IMR-90 (cell line): ENCODE data around the gene BRAP. TPM values are rescaled to one million over a fixed set of nuclear protein-coding genes. Genes with fewer than 3 reads are reported as not detected.
A peak's percentile ranks its signal among the peaks of the same experiment; 100 is the strongest.

Experiments
- ATAC-seq: fragments of 200-7000 bp; cut with Tn5 transposase; 2 replicates; pipeline ENCODE4 v1.9.1; 2020; ENCODE audit warnings: low read depth, mild to moderate bottlenecking, moderate library complexity
- BruUV-seq: library from RNA; stranded (reverse); fragments of 400-500 nt; replicated peaks from 2 replicates; lab custom pipeline; 2021; lab: Mats Ljungman, UMichigan
- CTCF ChIA-PET: fragments of 300-600 bp; formaldehyde crosslinking; extraction: SDS; loops from one replicate; lab custom pipeline; 2021; ENCODE audit warnings: antibody characterized with exemption; lab: Yijun Ruan, JAX
- POLR2A ChIA-PET: fragments of 300-600 bp; sonication (Branson Sonifier 250); formaldehyde crosslinking; loops from one replicate; lab custom pipeline; 2022; ENCODE audit warnings: antibody characterized with exemption; ENCODE audit not compliant: unreplicated experiment; lab: Charles Lee
- DNase-seq: peaks from one replicate; pipeline ENCODE4 v3.0.0; 2013
- H2AFZ ChIP-seq: replicated peaks from 2 replicates; pipeline ENCODE3; 2013; ENCODE audit warnings: low read length, mild to moderate bottlenecking; ENCODE audit not compliant: poor library complexity
- H2AK5ac ChIP-seq: 2 replicates; pipeline ENCODE4 v1.6.1; 2013; ENCODE audit warnings: low read depth, low read length, inconsistent platforms
- H2AK9ac ChIP-seq: replicated peaks from 2 replicates; pipeline ENCODE3; 2013; ENCODE audit warnings: mild to moderate bottlenecking, low read depth, low read length, moderate library complexity; ENCODE audit not compliant: poor library complexity
- H2BK120ac ChIP-seq: 2 replicates; pipeline ENCODE4 v1.6.1; 2013; ENCODE audit warnings: low read depth, low read length, inconsistent platforms
- H2BK15ac ChIP-seq: 3 replicates; pipeline ENCODE4 v1.6.1; 2013; ENCODE audit warnings: low read depth, low read length, inconsistent platforms
- H2BK20ac ChIP-seq: 2 replicates; pipeline ENCODE4 v1.6.1; 2013; ENCODE audit warnings: low read depth, mild to moderate bottlenecking, inconsistent platforms, low read length, moderate library complexity
- H2BK5ac ChIP-seq: 2 replicates; pipeline ENCODE4 v1.6.1; 2013; ENCODE audit warnings: mild to moderate bottlenecking, low read depth, low read length, inconsistent platforms; ENCODE audit not compliant: poor library complexity, severe bottlenecking
- H3K14ac ChIP-seq: replicated peaks from 2 replicates; pipeline ENCODE4 v1.6.1; 2013; ENCODE audit warnings: low read depth, low read length, inconsistent platforms
- H3K18ac ChIP-seq: 2 replicates; pipeline ENCODE4 v1.6.1; 2013; ENCODE audit warnings: low read depth, low read length, control low read depth
- H3K23ac ChIP-seq: 2 replicates; pipeline ENCODE4 v1.6.1; 2013; ENCODE audit warnings: low read depth, low read length, inconsistent platforms
- H3K27ac ChIP-seq: 2 replicates; pipeline ENCODE4 v1.5.1; 2013; ENCODE audit warnings: mild to moderate bottlenecking, control low read depth, low read length; ENCODE audit not compliant: insufficient read depth
- H3K27me3 ChIP-seq: 2 replicates; pipeline ENCODE4 v1.6.1; 2013; ENCODE audit warnings: low read length; ENCODE audit not compliant: control insufficient read depth, insufficient read depth
- H3K36me3 ChIP-seq: 2 replicates; pipeline ENCODE4 v1.6.1; 2013; ENCODE audit warnings: low read length, mixed read lengths; ENCODE audit not compliant: control insufficient read depth, insufficient read depth
- H3K4ac ChIP-seq: 2 replicates; pipeline ENCODE4 v1.6.1; 2013; ENCODE audit warnings: low read depth, low read length, inconsistent platforms
- H3K4me1 ChIP-seq: 2 replicates; pipeline ENCODE4 v1.6.1; 2013; ENCODE audit warnings: low read length, mixed read lengths; ENCODE audit not compliant: control insufficient read depth, insufficient read depth
- H3K4me2 ChIP-seq: 2 replicates; pipeline ENCODE4 v1.6.1; 2013; ENCODE audit warnings: low read depth, mild to moderate bottlenecking, control low read depth, low read length, moderate library complexity
- H3K4me3 ChIP-seq: 2 replicates; pipeline ENCODE4 v1.5.1; 2013; ENCODE audit warnings: low read depth, mild to moderate bottlenecking, control low read depth, low read length, moderate library complexity; ENCODE audit not compliant: insufficient read depth
- H3K56ac ChIP-seq: 2 replicates; pipeline ENCODE4 v1.6.1; 2013; ENCODE audit warnings: low read length, inconsistent platforms; ENCODE audit not compliant: insufficient read depth; ENCODE audit errors: extremely low read depth
- H3K79me1 ChIP-seq, 2 experiments: 2 replicates each; pipeline ENCODE4 v1.6.1; 2013; ENCODE audit warnings: low read length in 2 of 2, inconsistent platforms in 1 of 2, low read depth in 1 of 2
- H3K9ac ChIP-seq: 2 replicates; pipeline ENCODE4 v1.6.1; 2013; ENCODE audit warnings: low read depth, low read length, control low read depth
- H3K9me1 ChIP-seq: 2 replicates; pipeline ENCODE4 v1.6.1; 2013; ENCODE audit warnings: low read length, inconsistent platforms; ENCODE audit not compliant: insufficient read depth
- H3K9me3 ChIP-seq: 2 replicates; pipeline ENCODE4 v1.6.1; 2013; ENCODE audit warnings: low read length; ENCODE audit not compliant: control insufficient read depth, insufficient read depth
- H4K20me1 ChIP-seq: 2 replicates; pipeline ENCODE4 v1.6.1; 2013; ENCODE audit warnings: low read length, inconsistent platforms; ENCODE audit not compliant: insufficient read depth
- H4K5ac ChIP-seq: 2 replicates; pipeline ENCODE4 v1.6.1; 2013; ENCODE audit warnings: mild to moderate bottlenecking, low read depth, low read length, control low read depth
- H4K8ac ChIP-seq, 2 experiments: 2 replicates each; pipeline ENCODE4 v1.6.1; 2013; ENCODE audit warnings: low read depth in 2 of 2, low read length in 2 of 2, control low read depth in 1 of 2, inconsistent platforms in 1 of 2
- H4K91ac ChIP-seq: 2 replicates; pipeline ENCODE4 v1.6.1; 2013; ENCODE audit warnings: low read depth, low read length, inconsistent platforms; ENCODE audit not compliant: insufficient read depth
- CHD1 ChIP-seq: IDR thresholded peaks from 2 replicates; pipeline ENCODE4 v1.6.1; 2012; ENCODE audit warnings: low read depth, low read length, improper control_type of control experiment
- FOS ChIP-seq: fragments of 150-350 bp; IDR thresholded peaks from 2 replicates; pipeline ENCODE4 v1.6.1; 2016; ENCODE audit warnings: low read depth, low read length
- MAFK ChIP-seq: IDR thresholded peaks from 2 replicates; pipeline ENCODE4 v1.6.1; 2012; ENCODE audit warnings: low read depth, low read length, improper control_type of control experiment
- MXI1 ChIP-seq: IDR thresholded peaks from 2 replicates; pipeline ENCODE4 v1.6.1; 2012; ENCODE audit warnings: low read depth, mild to moderate bottlenecking, low read length, moderate library complexity, borderline replicate concordance
- NFE2L2 ChIP-seq: fragments of 150-350 bp; IDR thresholded peaks from 2 replicates; pipeline ENCODE4 v1.6.1; 2016; ENCODE audit warnings: low read depth, mild to moderate bottlenecking, low read length
- RCOR1 ChIP-seq: IDR thresholded peaks from 2 replicates; pipeline ENCODE4 v1.6.1; 2012; ENCODE audit warnings: mild to moderate bottlenecking, low read length, improper control_type of control experiment; ENCODE audit not compliant: insufficient replicate concordance
- USF2 ChIP-seq: fragments of 150-350 bp; IDR thresholded peaks from 2 replicates; pipeline ENCODE4 v1.6.1; 2017; ENCODE audit warnings: mild to moderate bottlenecking, antibody characterized with exemption, low read length, low read depth
- WGBS, 2 experiments: methylation state at CpG; one replicate each; pipeline versions ENCODE4 v1.1.5 to v1.1.7; 2013; ENCODE audit warnings: missing lambda C conversion rate in 2 of 2; ENCODE audit not compliant: insufficient read length in 1 of 2; ENCODE audit errors: extremely low coverage in 2 of 2; 5-methylcytosine and 5-hydroxymethylcytosine counted together
- dilution Hi-C: fragments of 300-500 bp; cut with HindIII; formaldehyde crosslinking; loops from one replicate; pipeline ENCODE4 v1.14.3; 2018; ENCODE audit warnings: low sequenced_read_pairs; ENCODE audit not compliant: unreplicated experiment
- in situ Hi-C: fragments of 300-500 bp; cut with MboI; formaldehyde crosslinking; loops from 3 replicates; pipeline ENCODE4 v1.14.3; 2019; ENCODE audit warnings: low sequenced_read_pairs, inconsistent platforms, mixed read lengths
- intact Hi-C: fragments of 100-400 bp; cut with micrococcal nuclease; formaldehyde crosslinking; loops from 2 replicates; pipeline ENCODE4 v1.10.0; 2022
- polyA plus RNA-seq, 3 experiments: library from polyadenylated mRNA; depleted of rRNA; stranded (reverse); fragments of >200 nt; gene quantifications; 2 replicates each; pipeline ENCODE4 v1.2.3, GENCODE V29; 2012; ENCODE audit warnings: low replicate concordance in 1 of 3
- total RNA-seq: library from RNA; depleted of rRNA; stranded (reverse); fragments of >200 nt; gene quantifications from 2 replicates; pipeline ENCODE4 v1.2.3, GENCODE V29; 2012

BRAP gene
- total and polyA plus RNA-seq, 2 of the 4 experiments (the other 2 are of a cell fraction), result 10.3 to 17.2 TPM

GRCh38 chr12:111600205-111600642 is 85.5 kb downstream of the BRAP start:
- Histone ChIP-seq H4K8ac (peak overlapping the region; percentile 98), H3K14ac (peak overlapping the region; percentile 85), H3K18ac (peak overlapping the region; percentile 88), H3K9me3 (no peaks in the 10 kb centered on the region), H4K20me1 (peaks cover 31% of the 10 kb centered on the region), H3K4ac (peak overlapping the region; percentile 97), H2BK15ac (no peak overlapping the region), H3K79me1 (peaks cover 9 to 16% of the 10 kb centered on the region in 2 experiments; a peak in 1 of 4 replicates), H3K27ac (peak overlapping the region; percentile 98), H2AK5ac (peak overlapping the region; percentile 60; the same call in 1 of the 2 replicates), H2AFZ (peak overlapping the region; percentile 98), H3K9me1 (no peaks in the 10 kb centered on the region), H3K27me3 (no peaks in the 10 kb centered on the region), H3K4me2 (peak overlapping the region; percentile 98), H4K5ac (peak overlapping the region; percentile 87), H3K23ac (peak overlapping the region; percentile 98; the same call in 1 of the 2 replicates), H3K4me1 (no peaks in the 10 kb centered on the region), H3K56ac (peak overlapping the region; percentile 97), H3K9ac (peak overlapping the region; percentile 95), H4K91ac (peak overlapping the region; percentile 95; the same call in 1 of the 2 replicates), H3K36me3 (no peaks in the 10 kb centered on the region), H2BK120ac (peak overlapping the region; percentile 72), H2AK9ac (peak overlapping the region; percentile 98), H2BK20ac (no peak overlapping the region; the same call in 1 of the 2 replicates), H3K4me3 (peak overlapping the region; percentile 65; the same call in 1 of the 2 replicates), H2BK5ac (peak overlapping the region; percentile 100)
- ChIA-PET POLR2A (no interaction called here), CTCF (no interaction called here)
- dilution Hi-C loops (no loop called here), intact Hi-C loops (no loop called here), in situ Hi-C loops (no loop called here)
- ATAC-seq, result no peak
- DNase-seq, result no peak
- TF ChIP-seq MAFK (no peak), RCOR1 (no peak), CHD1 (no peak), FOS (no peak), USF2 (no peak), MXI1 (no peak), NFE2L2 (no peak)
- no TSS peak for BruUV-seq
- WGBS, 2 experiments, result no CpG with 5 or more reads among the region's 5 CpGs
